DOHH2 (cell line): ENCODE data around the gene SPATA33.

ENCODE experiments used
- CTCF ChIP-seq: fragments of 200-600 bp; sonication (generic); IDR thresholded peaks from one replicate; pipeline ENCODE4 v1.5.1; 2014; ENCODE audit warnings: antibody characterized with exemption, mild to moderate bottlenecking, low read depth, low read length; ENCODE audit not compliant: poor library complexity, severe bottlenecking
- EZH2phosphoT487 ChIP-seq: fragments of 200-600 bp; sonication (generic); IDR thresholded peaks from 2 replicates; pipeline ENCODE4 v1.6.1; 2017; ENCODE audit warnings: borderline replicate concordance, mild to moderate bottlenecking, antibody characterized with exemption, low read length, moderate library complexity, mixed read lengths

GRCh38 chr16:89642574-89642973 lies 15.1 kb upstream of the SPATA33 start:
- TF ChIP-seq CTCF (no peak), EZH2phosphoT487 (no peak)
